Transverse colon (tissue), 4 donors: ENCODE data around the gene HIPK4.

Source experiments
- CTCF ChIP-seq, 5 experiments: fragments of 200-600 bp in 3 of 5; fragments of 450-650 bp in 2 of 5; sonication (generic) in 3 of 5; IDR thresholded peaks; 1 replicate in 2 of 5; 2 replicates in 3 of 5; pipeline ENCODE4 v1.5.1; 2016 to 2017; ENCODE audit warnings: antibody characterized with exemption in 5 of 5, inconsistent platforms in 3 of 5, mild to moderate bottlenecking in 2 of 5, moderate library complexity in 1 of 5
- POLR2A ChIP-seq: fragments of 450-650 bp; IDR thresholded peaks from one replicate; pipeline ENCODE4 v1.6.1; 2016; ENCODE audit warnings: antibody characterized with exemption, mild to moderate bottlenecking, moderate library complexity
- POLR2AphosphoS5 ChIP-seq, 3 donors: sonication (generic); formaldehyde crosslinking; IDR thresholded peaks; one replicate each; pipeline ENCODE4 v1.6.1; 2016; ENCODE audit warnings: antibody characterized with exemption in 3 of 3

DNA sequence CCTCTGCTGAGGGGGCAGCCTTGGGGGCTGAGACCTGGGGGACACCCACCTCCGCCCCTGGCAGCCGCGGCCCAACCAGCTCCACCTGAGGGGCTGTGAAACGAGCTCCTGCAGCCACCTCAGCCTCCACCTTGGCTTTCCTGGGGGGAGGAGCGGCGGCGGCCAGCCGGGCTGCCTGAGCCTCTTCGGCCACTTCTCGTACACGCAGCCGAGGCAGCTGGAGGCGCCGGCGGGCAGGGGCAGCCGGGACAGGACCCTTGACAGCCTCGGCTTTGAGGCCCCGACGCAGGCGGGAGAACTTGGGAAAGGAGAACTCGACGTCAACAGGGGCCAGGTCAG lies 7.6 kb upstream of the HIPK4 start:
- TF ChIP-seq CTCF (IDR thresholded peaks at IDR 0.05): no peak
- TF ChIP-seq POLR2A: no peak
- no peak for TF ChIP-seq POLR2AphosphoS5 (IDR thresholded peaks at IDR 0.05)
